Activated T-helper 1 cell treated with anti-CD3 and anti-CD28 coated beads, Interleukin-12 subunit alpha, Interleukin-12 subunit beta, Interleukin-2, Interleukin-4 antibody, amounts not matched to agents 30 ng/mL and 10 ng/mL and 1 ng/mL, durations not matched to agents 14 hours and 24 hours and 36 hours (primary cell): ENCODE results near the gene PLXNA1. TPM values are rescaled to one million over a fixed set of nuclear protein-coding genes. Genes with fewer than 3 reads are reported as not detected.
A peak's percentile ranks its signal among the peaks of the same experiment; 100 is the strongest.

Source experiments
- DNase-seq: peaks from one replicate; pipeline ENCODE4 v3.0.0; 2021; ENCODE audit warnings: low spot score
- H3K27ac Mint-ChIP-seq: one replicate; pipeline ENCODE4 v1.8.0; 2021; ENCODE audit warnings: mild to moderate bottlenecking, mixed read lengths
- H3K27me3 Mint-ChIP-seq: one replicate; pipeline ENCODE4 v1.8.0; 2022; ENCODE audit warnings: mild to moderate bottlenecking, moderate library complexity, mixed read lengths; ENCODE audit not compliant: insufficient read depth
- H3K36me3 Mint-ChIP-seq: one replicate; pipeline ENCODE4 v1.8.0; 2021; ENCODE audit warnings: low read depth, mixed read lengths
- H3K4me1 Mint-ChIP-seq: one replicate; pipeline ENCODE4 v1.8.0; 2021; ENCODE audit warnings: low read depth, mixed read lengths
- H3K4me3 Mint-ChIP-seq: one replicate; pipeline ENCODE4 v1.8.0; 2021; ENCODE audit warnings: mild to moderate bottlenecking, moderate library complexity, mixed read lengths
- H3K9me3 Mint-ChIP-seq: one replicate; pipeline ENCODE4 v1.8.0; 2021; ENCODE audit warnings: mixed read lengths
- intact Hi-C: fragments of 100-400 bp; cut with micrococcal nuclease; formaldehyde crosslinking; loops from one replicate; pipeline ENCODE4 v1.15.1; 2024
- total RNA-seq: library from RNA; stranded (reverse); gene quantifications from 2 replicates; pipeline ENCODE4 v1.2.3, GENCODE V29; 2022

Gene PLXNA1
- total RNA-seq, 1 donor from 2014 or later = 22.1 TPM

GRCh38 chr3:126978291-126978690 lies 4.6 kb upstream of the PLXNA1 start:
- DNase-seq = no peak
- Mint-ChIP-seq H3K27me3 (peaks cover 12% of the 10 kb centered on the region), H3K4me3 (no peak overlapping the region), H3K27ac (no peak overlapping the region), H3K9me3 (peaks cover 10% of the 10 kb centered on the region), H3K4me1 (peaks cover 23% of the 10 kb centered on the region), H3K36me3 (no peaks in the 10 kb centered on the region)
- intact Hi-C loops = no loop called here

DNA sequence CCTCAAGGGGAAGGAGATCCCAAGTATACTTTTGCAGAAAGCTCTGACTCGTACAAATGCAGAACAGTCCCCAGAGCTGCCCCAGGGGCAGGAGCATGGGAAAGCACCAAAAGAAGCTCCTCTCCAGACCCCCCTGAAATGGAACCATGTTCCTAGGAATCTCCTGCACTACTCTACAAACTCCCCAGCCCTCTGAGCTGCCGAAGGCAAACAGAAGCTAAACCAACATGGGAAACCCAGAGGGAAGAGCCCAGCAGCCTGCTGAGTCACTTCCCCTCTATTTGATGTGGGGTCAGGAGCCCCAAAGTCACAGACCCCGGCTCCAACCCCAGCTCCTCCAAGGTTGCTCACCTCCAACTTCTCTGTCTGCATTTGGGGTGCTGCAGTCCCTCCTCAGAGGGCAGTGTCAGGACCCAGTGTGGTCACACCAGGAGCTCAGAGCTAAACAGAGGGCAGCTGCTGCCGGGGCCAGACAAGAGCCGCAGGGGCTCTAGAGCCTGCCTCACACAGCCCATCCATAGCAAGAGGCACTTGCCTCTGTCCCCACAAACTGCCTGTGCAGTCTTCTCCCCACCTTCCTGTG lies 3.8 kb upstream of the PLXNA1 start:
- DNase-seq = no peak
- peaks cover 10% of the 10 kb centered on the region for H3K9me3 Mint-ChIP-seq
- no peaks in the 10 kb centered on the region for H3K36me3 Mint-ChIP-seq
- H3K27ac Mint-ChIP-seq = no peak overlapping the region
- H3K4me3 Mint-ChIP-seq = no peak overlapping the region
- H3K4me1 Mint-ChIP-seq = peaks cover 23% of the 10 kb centered on the region
- H3K27me3 Mint-ChIP-seq = peaks cover 12% of the 10 kb centered on the region
- intact Hi-C loops = no loop called here

GRCh38 chr3:126980266-126980811 lies 2.6 kb upstream of the PLXNA1 start:
- H3K9me3 Mint-ChIP-seq = peaks cover 1% of the 10 kb centered on the region
- peaks cover 4% of the 10 kb centered on the region for H3K27me3 Mint-ChIP-seq
- intact Hi-C loops = loop anchor here (5.0 kb wide), 3 partner anchors 492 to 898 kb away; partner anchors contain the start of genes ABTB1 and SLC41A3
- H3K36me3 Mint-ChIP-seq = no peaks in the 10 kb centered on the region
- H3K4me1 Mint-ChIP-seq = peaks cover 23% of the 10 kb centered on the region
- peak overlapping the region; percentile 53 for H3K27ac Mint-ChIP-seq
- peak overlapping the region; percentile 35 for H3K4me3 Mint-ChIP-seq
- no peak for DNase-seq

- DNase-seq = no peak
- peaks cover 4% of the 10 kb centered on the region for H3K27me3 Mint-ChIP-seq
- intact Hi-C loops = loop anchor here (1.0 to 5.0 kb wide), 10 partner anchors 71 to 900 kb away; partner anchors contain the start of genes ABTB1, CHCHD6, SLC41A3 and TPRA1
- no peaks in the 10 kb centered on the region for H3K9me3 Mint-ChIP-seq
- H3K27ac Mint-ChIP-seq = peak overlapping the region; percentile 90
- no peaks in the 10 kb centered on the region for H3K36me3 Mint-ChIP-seq
- H3K4me3 Mint-ChIP-seq = peak overlapping the region; percentile 81
- peaks cover 23% of the 10 kb centered on the region for H3K4me1 Mint-ChIP-seq
Measured at GRCh38 chr3:126982126-126982470, 817 bp upstream of the PLXNA1 start.

DNA sequence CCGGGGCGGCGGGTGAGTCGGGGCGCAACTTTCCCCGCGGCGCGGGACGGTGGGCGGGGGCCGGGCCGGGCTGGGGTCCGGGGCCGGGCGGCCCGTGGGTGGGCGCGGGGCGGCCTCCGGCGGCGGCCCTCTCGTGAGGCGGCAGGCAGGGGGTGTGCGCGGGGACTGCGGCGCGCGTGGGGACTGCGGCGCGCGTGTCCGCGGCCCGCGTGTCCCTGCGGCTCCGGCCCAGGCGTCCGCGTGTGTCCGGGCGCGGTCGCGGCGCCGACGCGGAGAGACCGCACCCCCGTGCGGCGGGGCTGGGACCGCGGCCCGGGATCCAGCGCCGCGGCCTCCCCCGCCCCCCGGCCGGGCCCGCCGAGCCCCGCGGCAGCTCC lies 349 bp downstream of the PLXNA1 start:
- H3K4me3 Mint-ChIP-seq = no peak overlapping the region
- intact Hi-C loops = loop anchor here (2.0 to 5.0 kb wide), 4 partner anchors 489 to 901 kb away; partner anchors contain the start of genes ABTB1, SLC41A3 and TPRA1
- peaks cover 23% of the 10 kb centered on the region for H3K4me1 Mint-ChIP-seq
- H3K36me3 Mint-ChIP-seq = no peaks in the 10 kb centered on the region
- peaks cover 4% of the 10 kb centered on the region for H3K27me3 Mint-ChIP-seq
- no peaks in the 10 kb centered on the region for H3K9me3 Mint-ChIP-seq
- H3K27ac Mint-ChIP-seq = no peak overlapping the region
- no peak for DNase-seq

- peak overlapping the region; percentile 45 for H3K4me3 Mint-ChIP-seq
- intact Hi-C loops = loop anchor here (2.0 to 5.0 kb wide), 4 partner anchors 488 to 902 kb away; partner anchors contain the start of genes ABTB1, SLC41A3 and TPRA1
- no peak overlapping the region for H3K27ac Mint-ChIP-seq
- peaks cover 23% of the 10 kb centered on the region for H3K4me1 Mint-ChIP-seq
- H3K36me3 Mint-ChIP-seq = no peaks in the 10 kb centered on the region
- DNase-seq = peak; percentile 22
- H3K27me3 Mint-ChIP-seq = peaks cover 4% of the 10 kb centered on the region
- no peaks in the 10 kb centered on the region for H3K9me3 Mint-ChIP-seq
Measured at GRCh38 chr3:126983653-126984390, 907 bp downstream of the PLXNA1 start.

DNA sequence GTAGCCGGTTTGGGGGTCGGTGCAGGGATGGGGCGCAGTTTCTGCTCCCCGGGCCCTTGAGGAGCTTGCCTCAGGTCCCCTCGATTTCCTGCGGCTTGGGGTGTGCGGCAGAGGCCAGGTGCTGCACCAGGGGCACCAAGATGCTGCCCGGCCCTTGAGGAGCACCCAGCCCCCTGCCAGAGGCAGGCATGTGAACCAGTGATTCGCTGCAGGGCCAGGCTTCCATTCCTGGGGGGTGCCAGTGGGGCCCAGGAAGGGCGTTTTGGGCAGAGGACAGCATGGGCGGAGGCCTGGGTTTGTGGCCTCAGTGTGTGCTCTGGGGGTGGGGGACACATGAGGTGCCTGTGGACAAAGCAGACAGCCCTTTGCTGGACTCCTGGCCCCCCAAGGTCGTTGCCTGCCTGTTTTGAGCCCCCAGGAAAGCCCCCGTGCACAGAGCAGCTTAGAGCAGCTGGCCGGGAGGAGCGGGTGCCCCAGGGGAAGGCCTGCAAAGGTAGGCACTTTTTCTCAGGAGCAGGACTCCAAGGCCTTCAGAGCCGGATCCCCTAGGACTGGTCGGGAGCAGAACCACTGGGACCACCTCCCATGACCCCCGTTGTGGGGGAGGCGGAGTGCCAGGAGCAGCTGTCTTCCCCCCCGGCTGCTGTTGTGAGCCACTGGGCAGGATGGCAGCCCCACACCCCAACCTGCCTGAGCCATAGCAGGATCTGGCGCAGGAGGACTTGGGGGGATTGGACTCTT lies 1.6 kb downstream of the PLXNA1 start:
- peak overlapping the region; percentile 45 for H3K4me3 Mint-ChIP-seq
- H3K4me1 Mint-ChIP-seq = peaks cover 17% of the 10 kb centered on the region
- DNase-seq = no peak
- H3K27me3 Mint-ChIP-seq = peaks cover 4% of the 10 kb centered on the region
- no peak overlapping the region for H3K27ac Mint-ChIP-seq
- H3K9me3 Mint-ChIP-seq = no peaks in the 10 kb centered on the region
- H3K36me3 Mint-ChIP-seq = no peaks in the 10 kb centered on the region
- intact Hi-C loops = loop anchor here (5.0 kb wide), 3 partner anchors 488 to 902 kb away; partner anchors contain the start of genes ABTB1 and SLC41A3

DNA sequence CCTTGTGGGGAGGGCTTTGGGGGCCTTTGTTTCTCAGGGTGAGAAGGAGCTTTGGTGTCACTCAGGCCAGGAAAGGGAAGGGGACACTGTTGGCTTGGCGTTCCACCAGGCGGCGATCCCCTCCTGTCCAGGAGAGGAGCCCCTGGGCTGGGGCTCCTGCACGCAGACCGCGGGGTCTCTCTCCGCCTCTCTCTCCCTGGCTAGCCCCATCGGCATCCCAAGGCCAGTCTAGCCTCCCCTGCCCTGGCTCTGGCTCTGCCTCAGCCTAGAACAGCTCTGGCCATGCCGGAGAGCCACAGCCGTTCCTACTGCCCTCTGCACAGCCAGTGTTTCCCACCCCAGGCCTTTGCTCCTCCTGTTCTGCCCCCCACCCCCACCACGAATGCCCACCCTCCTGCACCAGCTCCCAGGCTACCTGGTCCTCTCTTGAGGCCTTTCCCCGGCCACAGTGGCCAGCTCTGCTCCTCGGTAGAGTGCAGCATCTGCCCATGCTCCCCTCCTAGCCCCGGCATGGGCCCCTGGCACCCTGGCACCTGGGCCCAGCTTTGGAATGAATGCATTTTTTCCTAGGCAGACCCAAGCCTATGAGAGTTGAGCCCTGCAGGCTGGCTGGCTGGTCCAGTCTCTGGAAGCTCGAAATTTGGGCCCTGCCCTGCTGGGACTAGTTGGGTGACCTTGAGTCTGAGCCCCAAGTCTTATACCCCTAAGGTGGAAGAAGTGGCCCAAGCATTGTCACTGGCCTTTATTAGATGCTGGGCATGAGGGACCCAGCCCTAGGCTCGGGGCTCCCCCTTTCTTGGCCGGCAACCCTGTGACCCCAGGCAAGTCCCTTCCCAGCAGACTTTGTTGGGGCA lies 2.4 kb downstream of the PLXNA1 start:
- intact Hi-C loops = no loop called here
- DNase-seq = no peak
- H3K27me3 Mint-ChIP-seq = no peaks in the 10 kb centered on the region
- peak overlapping the region; percentile 26 for H3K4me3 Mint-ChIP-seq
- H3K9me3 Mint-ChIP-seq = no peaks in the 10 kb centered on the region
- H3K4me1 Mint-ChIP-seq = peaks cover 11% of the 10 kb centered on the region
- H3K27ac Mint-ChIP-seq = no peak overlapping the region
- H3K36me3 Mint-ChIP-seq = no peaks in the 10 kb centered on the region

DNA sequence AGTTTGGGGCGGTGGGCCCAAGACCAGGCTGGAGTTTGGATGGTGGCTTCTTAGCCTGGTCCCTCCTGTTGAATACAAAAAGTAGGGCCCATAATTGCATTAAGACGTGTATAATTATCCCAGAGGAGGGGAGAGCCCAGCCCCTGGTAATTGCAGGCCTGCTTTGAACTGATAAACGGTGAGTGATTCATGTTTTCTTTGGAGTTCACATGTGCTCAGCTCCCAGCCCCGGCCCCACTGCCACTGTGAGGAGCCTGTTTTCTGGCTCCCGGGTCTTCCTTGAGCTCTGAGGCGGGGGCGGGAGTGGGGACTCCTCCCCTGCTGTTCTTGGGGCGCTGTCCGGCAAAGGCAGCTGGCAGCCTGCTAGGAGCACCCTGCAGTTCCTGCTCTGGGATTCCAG lies 3.1 kb downstream of the PLXNA1 start:
- intact Hi-C loops = no loop called here
- no peak overlapping the region for H3K27ac Mint-ChIP-seq
- no peaks in the 10 kb centered on the region for H3K27me3 Mint-ChIP-seq
- H3K4me3 Mint-ChIP-seq = peak overlapping the region; percentile 26
- H3K36me3 Mint-ChIP-seq = no peaks in the 10 kb centered on the region
- H3K4me1 Mint-ChIP-seq = peaks cover 11% of the 10 kb centered on the region
- no peak for DNase-seq
- H3K9me3 Mint-ChIP-seq = no peaks in the 10 kb centered on the region

DNA sequence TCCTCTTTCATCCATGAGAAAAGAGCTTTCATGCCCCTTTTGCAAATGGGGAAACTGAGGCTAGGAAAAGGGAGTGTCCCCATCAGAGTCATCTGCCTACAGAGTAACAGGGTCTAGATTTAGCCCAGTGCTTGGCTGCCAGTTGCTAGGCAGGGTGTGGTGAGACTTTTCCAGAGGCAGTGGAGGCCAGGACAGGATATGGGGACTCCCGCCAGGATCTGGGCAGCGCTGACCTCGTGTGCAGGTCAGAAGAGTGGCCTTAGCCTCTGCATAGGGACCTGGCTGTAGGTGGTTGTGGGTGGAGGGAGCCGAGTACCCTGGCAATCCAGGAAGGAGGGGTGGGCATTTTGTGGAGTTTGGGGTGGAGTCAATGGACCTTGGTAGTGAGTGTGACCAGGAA lies 4.2 kb downstream of the PLXNA1 start:
- peaks cover 3% of the 10 kb centered on the region for H3K4me1 Mint-ChIP-seq
- intact Hi-C loops = no loop called here
- H3K4me3 Mint-ChIP-seq = no peak overlapping the region
- no peaks in the 10 kb centered on the region for H3K36me3 Mint-ChIP-seq
- H3K9me3 Mint-ChIP-seq = no peaks in the 10 kb centered on the region
- no peak overlapping the region for H3K27ac Mint-ChIP-seq
- no peak for DNase-seq
- H3K27me3 Mint-ChIP-seq = no peaks in the 10 kb centered on the region

DNA sequence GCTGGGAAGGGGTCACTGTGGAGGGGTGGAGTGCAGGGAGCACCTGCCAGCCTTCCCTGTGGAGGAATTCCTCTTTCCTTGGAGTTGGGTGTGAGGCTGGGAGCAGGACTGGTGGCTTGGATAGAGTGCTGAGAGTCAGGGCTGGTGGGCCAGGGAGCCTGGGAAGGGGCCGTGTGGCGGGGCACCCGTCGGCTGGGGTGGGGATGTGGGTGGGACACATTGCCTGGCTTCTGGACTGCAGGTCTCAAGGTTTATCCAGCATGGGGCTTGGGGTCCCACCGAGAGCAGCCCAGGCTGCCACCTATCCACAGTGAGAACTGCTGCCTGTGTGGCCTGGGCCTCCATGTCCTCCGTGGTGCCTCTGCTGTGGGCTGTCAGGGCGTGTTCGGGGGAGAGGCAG lies 4.7 kb downstream of the PLXNA1 start:
- no peaks in the 10 kb centered on the region for H3K36me3 Mint-ChIP-seq
- DNase-seq = no peak
- H3K27me3 Mint-ChIP-seq = no peaks in the 10 kb centered on the region
- no peak overlapping the region for H3K4me3 Mint-ChIP-seq
- H3K4me1 Mint-ChIP-seq = no peaks in the 10 kb centered on the region
- no peak overlapping the region for H3K27ac Mint-ChIP-seq
- intact Hi-C loops = no loop called here
- H3K9me3 Mint-ChIP-seq = no peaks in the 10 kb centered on the region

DNA sequence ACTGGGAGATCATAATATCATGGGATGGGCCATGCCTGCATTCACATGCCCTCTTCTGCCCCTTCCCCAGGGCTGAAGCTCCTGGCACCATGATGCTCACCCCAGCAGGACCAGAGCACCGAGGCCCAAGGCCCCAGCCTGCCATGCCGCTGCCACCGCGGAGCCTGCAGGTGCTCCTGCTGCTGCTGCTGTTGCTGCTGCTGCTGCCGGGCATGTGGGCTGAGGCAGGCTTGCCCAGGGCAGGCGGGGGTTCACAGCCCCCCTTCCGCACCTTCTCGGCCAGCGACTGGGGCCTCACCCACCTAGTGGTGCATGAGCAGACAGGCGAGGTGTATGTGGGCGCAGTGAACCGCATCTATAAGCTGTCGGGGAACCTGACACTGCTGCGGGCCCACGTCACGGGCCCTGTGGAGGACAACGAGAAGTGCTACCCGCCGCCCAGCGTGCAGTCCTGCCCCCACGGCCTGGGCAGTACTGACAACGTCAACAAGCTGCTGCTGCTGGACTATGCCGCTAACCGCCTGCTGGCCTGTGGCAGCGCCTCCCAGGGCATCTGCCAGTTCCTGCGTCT lies 5.6 kb downstream of the PLXNA1 start:
- intact Hi-C loops = no loop called here
- H3K27me3 Mint-ChIP-seq = no peaks in the 10 kb centered on the region

More for the DNA sequence above, 5.6 kb downstream of the PLXNA1 start:
- Mint-ChIP-seq H3K4me3 (no peak overlapping the region), H3K36me3 (no peaks in the 10 kb centered on the region), H3K27ac (no peak overlapping the region), H3K9me3 (no peaks in the 10 kb centered on the region), H3K4me1 (no peaks in the 10 kb centered on the region)
- DNase-seq = no peak
